ENCODE data around the gene RAB7B. TPM values are rescaled to one million over a fixed set of nuclear protein-coding genes. Genes with fewer than 3 reads are reported as not detected.

Gene RAB7B
- total and polyA plus RNA-seq, 12 donors: 0.49 to 4.0 (median 1.2) TPM

DNA sequence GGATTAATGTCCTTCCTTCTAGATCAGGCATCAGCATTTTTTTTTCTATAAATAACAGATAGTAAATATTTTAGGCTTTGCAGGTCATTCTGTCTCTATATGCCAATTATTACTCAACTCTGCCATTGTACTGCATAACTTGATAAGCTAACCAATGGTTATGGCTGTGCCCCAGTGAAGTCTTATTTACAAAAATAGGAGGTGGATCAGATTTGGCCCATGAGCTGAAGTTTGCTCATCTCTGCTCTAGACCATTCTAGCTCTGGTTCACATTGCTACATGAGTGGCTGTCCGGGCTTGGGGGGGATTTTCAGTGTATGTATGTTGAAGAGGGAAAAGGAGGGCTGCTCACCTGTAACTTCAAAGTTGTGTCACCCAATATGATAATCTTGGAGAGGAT is 10.1 kb downstream of the RAB7B start:
- ATAC-seq: no peak

GRCh38 chr1:205992218-205992882 is 10.8 kb downstream of the RAB7B start:
- Histone ChIP-seq H3K9me3 (no peaks in the 10 kb centered on the region), H3K27ac (no peak overlapping the region), H3K4me1 (peaks cover 0 to 23% (median 8%) of the 10 kb centered on the region in 9 donors), H3K27me3 (no peaks in the 10 kb centered on the region), H3K4me3 (no peak overlapping the region), H3K36me3 (peaks cover 0 to 29% (median 0%) of the 10 kb centered on the region in 9 donors)
- 92 to 97% methylated on average over 14 of the region's 14 CpGs for WGBS, 2 donors
- ATAC-seq (no peak), DNase-seq (no peak)
- intact Hi-C loops (cut with DNase I): no loop called here
- TF ChIP-seq, protein P1, sequence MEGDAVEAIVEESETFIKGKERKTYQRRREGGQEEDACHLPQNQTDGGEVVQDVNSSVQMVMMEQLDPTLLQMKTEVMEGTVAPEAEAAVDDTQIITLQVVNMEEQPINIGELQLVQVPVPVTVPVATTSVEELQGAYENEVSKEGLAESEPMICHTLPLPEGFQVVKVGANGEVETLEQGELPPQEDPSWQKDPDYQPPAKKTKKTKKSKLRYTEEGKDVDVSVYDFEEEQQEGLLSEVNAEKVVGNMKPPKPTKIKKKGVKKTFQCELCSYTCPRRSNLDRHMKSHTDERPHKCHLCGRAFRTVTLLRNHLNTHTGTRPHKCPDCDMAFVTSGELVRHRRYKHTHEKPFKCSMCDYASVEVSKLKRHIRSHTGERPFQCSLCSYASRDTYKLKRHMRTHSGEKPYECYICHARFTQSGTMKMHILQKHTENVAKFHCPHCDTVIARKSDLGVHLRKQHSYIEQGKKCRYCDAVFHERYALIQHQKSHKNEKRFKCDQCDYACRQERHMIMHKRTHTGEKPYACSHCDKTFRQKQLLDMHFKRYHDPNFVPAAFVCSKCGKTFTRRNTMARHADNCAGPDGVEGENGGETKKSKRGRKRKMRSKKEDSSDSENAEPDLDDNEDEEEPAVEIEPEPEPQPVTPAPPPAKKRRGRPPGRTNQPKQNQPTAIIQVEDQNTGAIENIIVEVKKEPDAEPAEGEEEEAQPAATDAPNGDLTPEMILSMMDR (IDR thresholded peaks at IDR 0.05): no peak

More for the DNA sequence above, 10.1 kb downstream of the RAB7B start:
- H3K4me3 ChIP-seq: no peak overlapping the region
- H3K27ac ChIP-seq: no peak overlapping the region
- no peak for DNase-seq
- intact Hi-C loops (cut with DNase I): no loop called here
- TF ChIP-seq, protein P1 (IDR thresholded peaks at IDR 0.05): no peak
- peaks cover 0 to 29% (median 0%) of the 10 kb centered on the region in 9 donors for H3K36me3 ChIP-seq
- 97 to 100% methylated on average over 1 of the region's 1 CpG for WGBS, 2 donors
- peaks cover 0 to 21% (median 4%) of the 10 kb centered on the region in 9 donors for H3K4me1 ChIP-seq
- H3K9me3 ChIP-seq: no peaks in the 10 kb centered on the region
- no peaks in the 10 kb centered on the region for H3K27me3 ChIP-seq

GRCh38 chr1:205991237-205991636 is 12.0 kb downstream of the RAB7B start:
- Histone ChIP-seq H3K9me3 (no peaks in the 10 kb centered on the region), H3K4me3 (no peak overlapping the region), H3K36me3 (peaks cover 0 to 29% (median 0%) of the 10 kb centered on the region in 9 donors), H3K4me1 (peaks cover 0 to 34% (median 17%) of the 10 kb centered on the region in 9 donors), H3K27ac (no peak overlapping the region), H3K27me3 (no peaks in the 10 kb centered on the region)
- intact Hi-C loops (cut with DNase I): no loop called here
- TF ChIP-seq, protein P1 (IDR thresholded peaks at IDR 0.05): no peak
- ATAC-seq (no peak), DNase-seq (no peak)
- WGBS, 2 donors: 90 to 94% methylated on average over 4 of the region's 4 CpGs

DNA sequence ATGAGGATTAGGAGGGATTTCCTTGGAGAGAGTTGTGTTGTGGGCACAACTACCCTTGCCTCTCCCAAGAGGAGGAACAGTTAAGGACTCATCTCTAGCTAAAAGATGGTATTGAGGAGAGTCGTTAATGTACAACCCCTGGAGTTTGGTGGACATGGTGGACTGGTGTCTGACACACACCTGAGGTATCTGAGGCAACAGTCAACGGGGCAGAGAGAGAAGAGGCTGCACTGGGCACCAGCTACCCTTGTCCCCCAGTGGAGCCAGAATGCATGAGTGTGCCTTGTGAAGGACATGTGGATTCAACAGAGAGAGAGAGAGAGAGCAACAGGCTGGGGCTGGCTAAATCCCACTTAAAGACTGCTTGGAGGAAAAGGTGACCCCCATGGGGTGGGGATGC is 13.0 kb downstream of the RAB7B start:
- 94% methylated on average over 2 of the region's 2 CpGs for WGBS, 2 donors
- Histone ChIP-seq H3K4me3 (no peak overlapping the region), H3K4me1 (peaks cover 0 to 38% (median 17%) of the 10 kb centered on the region in 9 donors), H3K9me3 (no peaks in the 10 kb centered on the region), H3K27me3 (no peaks in the 10 kb centered on the region), H3K36me3 (peaks cover 0 to 29% (median 0%) of the 10 kb centered on the region in 9 donors), H3K27ac (no peak overlapping the region)
- no peak for DNase-seq
- TF ChIP-seq, protein P1 (IDR thresholded peaks at IDR 0.05): no peak
- no peak for ATAC-seq
- intact Hi-C loops (cut with DNase I): no loop called here

All from heart right ventricle (tissue), 16 donors.